ENCODE measurements around the gene ANO2. TPM values are rescaled to one million over a fixed set of nuclear protein-coding genes. Genes with fewer than 3 reads are reported as not detected.

Gene ANO2
- polyA plus RNA-seq, 1 donor from 2014 or later = 1.8 TPM

- Histone ChIP-seq H3K4me3 (ENCODE audit: low read length) (no peak overlapping the region), H2AFZ (ENCODE audit: low read depth, low read length) (no peak overlapping the region), H3K9me3 (ENCODE audit: low read length) (no peaks in the 10 kb centered on the region), H3K79me2 (replicated peaks; ENCODE audit: insufficient read depth, low read length) (no peaks in the 10 kb centered on the region), H3K4me2 (ENCODE audit: low read length) (no peak overlapping the region), H3K27me3 (ENCODE audit: insufficient read depth, low read depth, low read length) (no peaks in the 10 kb centered on the region), H3K9me2 (ENCODE audit: insufficient read depth, low read length) (no peaks in the 10 kb centered on the region), H3K9ac (ENCODE audit: low read length) (no peak overlapping the region), H4K20me1 (ENCODE audit: insufficient read depth) (no peaks in the 10 kb centered on the region), H3K27ac (ENCODE audit: low read length) (no peak overlapping the region), H3F3A (ENCODE audit: insufficient read depth, low read length, poor library complexity, severe bottlenecking) (no peaks in the 10 kb centered on the region), H3K36me3 (ENCODE audit: insufficient read depth, low read length) (no peaks in the 10 kb centered on the region)
- TF ChIP-seq CTCF (IDR thresholded peaks at IDR 0.05; ENCODE audit: poor library complexity, severe bottlenecking) = no peak
- no peak for TF ChIP-seq REST (IDR thresholded peaks at IDR 0.05; ENCODE audit: borderline replicate concordance)
- no peak for TF ChIP-seq MXI1 (conservative IDR thresholded peaks at IDR 0.05; ENCODE audit: poor library complexity, severe bottlenecking)
- TF ChIP-seq TAF1 (IDR thresholded peaks at IDR 0.05; ENCODE audit: low read depth) = no peak
- TF ChIP-seq EP300 (conservative IDR thresholded peaks at IDR 0.05; ENCODE audit: poor library complexity, severe bottlenecking) = no peak
Measured at GRCh38 chr12:5560265-5560664, 384.8 kb downstream of the ANO2 start.

GRCh38 chr12:5557906-5558305, 387.2 kb downstream of the ANO2 start:
- Histone ChIP-seq H3K4me3 (ENCODE audit: low read length) (no peak overlapping the region), H3K36me3 (ENCODE audit: insufficient read depth, low read length) (no peaks in the 10 kb centered on the region), H3F3A (ENCODE audit: insufficient read depth, low read length, poor library complexity, severe bottlenecking) (no peaks in the 10 kb centered on the region), H3K9me3 (ENCODE audit: low read length) (no peaks in the 10 kb centered on the region), H3K9me2 (ENCODE audit: insufficient read depth, low read length) (no peaks in the 10 kb centered on the region), H3K79me2 (replicated peaks; ENCODE audit: insufficient read depth, low read length) (no peaks in the 10 kb centered on the region), H2AFZ (ENCODE audit: low read depth, low read length) (no peak overlapping the region), H3K27me3 (ENCODE audit: insufficient read depth, low read depth, low read length) (no peaks in the 10 kb centered on the region), H3K4me2 (ENCODE audit: low read length) (no peak overlapping the region), H3K9ac (ENCODE audit: low read length) (no peak overlapping the region), H3K27ac (ENCODE audit: low read length) (no peak overlapping the region), H4K20me1 (ENCODE audit: insufficient read depth) (no peaks in the 10 kb centered on the region)
- no peak for TF ChIP-seq CTCF (IDR thresholded peaks at IDR 0.05; ENCODE audit: poor library complexity, severe bottlenecking)
- TF ChIP-seq EP300 (conservative IDR thresholded peaks at IDR 0.05; ENCODE audit: poor library complexity, severe bottlenecking) = no peak
- no peak for TF ChIP-seq POLR2AphosphoS5 (IDR thresholded peaks at IDR 0.05)
- no peak for TF ChIP-seq EZH2 (IDR thresholded peaks at IDR 0.05; ENCODE audit: borderline replicate concordance, insufficient read depth, low read length, poor library complexity, severe bottlenecking)
- no peak for TF ChIP-seq TAF1 (IDR thresholded peaks at IDR 0.05; ENCODE audit: low read depth)
- no peak for TF ChIP-seq SMC3 (conservative IDR thresholded peaks at IDR 0.05; ENCODE audit: poor library complexity)
- no peak for TF ChIP-seq RAD21 (conservative IDR thresholded peaks at IDR 0.05)
- TF ChIP-seq MXI1 (conservative IDR thresholded peaks at IDR 0.05; ENCODE audit: poor library complexity, severe bottlenecking) = no peak
- TF ChIP-seq REST (IDR thresholded peaks at IDR 0.05; ENCODE audit: borderline replicate concordance) = no peak

Measured in neural cell (in vitro differentiated cells).